ENCODE measurements around the gene YIPF2.
"Not testable (repeated sequence)": the region's sequence is repeated elsewhere in the genome, so short reads cannot be mapped to it uniquely, and the experiment has no call there.

YIPF2 gene

GRCh38 chr19:10908380-10908960 lies 20.0 kb downstream of the YIPF2 start:
- DNase-seq, result no peak

DNA sequence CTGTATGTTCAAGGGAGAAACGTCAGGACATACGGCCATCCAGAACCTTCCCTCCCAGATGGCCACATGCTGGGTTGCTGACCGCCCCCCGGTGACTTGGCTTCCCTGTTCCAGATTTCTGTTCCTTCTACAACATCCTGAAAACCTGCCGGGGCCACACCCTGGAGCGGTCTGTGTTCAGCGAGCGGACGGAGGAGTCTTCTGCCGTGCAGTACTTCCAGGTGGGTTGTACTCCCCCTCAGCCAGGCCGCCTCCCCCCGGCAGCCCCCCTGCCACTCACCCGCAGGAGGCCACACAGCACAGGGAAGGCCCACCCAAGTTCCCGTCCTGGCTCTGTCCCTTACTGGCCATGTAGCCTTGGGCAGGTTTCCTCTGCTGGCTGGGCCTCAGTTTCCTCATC lies 20.5 kb downstream of the YIPF2 start:
- no peak for DNase-seq

- DNase-seq, result no peak
These were observed 29.2 kb downstream of the YIPF2 start for GRCh38 chr19:10899151-10899653.

GRCh38 chr19:10898633-10899032 lies 29.8 kb downstream of the YIPF2 start:
- no peak for DNase-seq

DNA sequence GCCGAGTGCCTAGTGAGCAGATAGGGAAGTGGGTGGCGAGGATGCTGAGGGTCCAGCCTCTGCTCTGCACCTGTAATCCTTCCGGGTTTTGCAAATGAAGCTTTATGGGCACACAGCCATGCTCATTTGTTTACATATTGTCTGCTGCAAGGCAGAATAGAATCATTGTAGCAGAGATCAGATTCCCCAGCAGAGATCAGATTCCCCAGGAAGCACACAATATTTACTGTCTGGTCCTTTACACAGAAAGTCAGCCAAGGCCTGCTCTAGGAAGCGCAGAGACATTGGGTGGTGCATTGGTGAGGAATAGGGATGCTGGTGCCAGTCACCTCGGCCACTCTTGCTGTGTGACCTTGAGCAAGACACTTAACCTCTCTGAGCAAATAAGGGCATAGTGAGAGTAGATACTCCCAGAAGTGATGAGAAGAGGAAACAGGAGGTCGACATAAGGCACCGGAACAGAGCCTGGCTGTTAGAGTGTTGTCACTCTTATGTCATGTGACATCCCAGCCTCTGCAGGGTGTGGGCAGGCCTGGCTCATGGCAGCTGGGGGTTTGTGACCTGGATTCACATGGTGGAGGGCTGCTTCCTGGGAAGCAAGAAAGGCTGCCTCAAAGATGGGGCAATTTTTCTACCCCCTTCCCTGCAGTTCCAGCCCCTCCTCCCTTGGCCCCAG lies 31.4 kb downstream of the YIPF2 start:
- DNase-seq, result no peak

GRCh38 chr19:10895920-10896319 lies 32.5 kb downstream of the YIPF2 start:
- no peak for DNase-seq

- DNase-seq, result no peak
These were observed 33.1 kb downstream of the YIPF2 start for GRCh38 chr19:10895363-10895762.

DNA sequence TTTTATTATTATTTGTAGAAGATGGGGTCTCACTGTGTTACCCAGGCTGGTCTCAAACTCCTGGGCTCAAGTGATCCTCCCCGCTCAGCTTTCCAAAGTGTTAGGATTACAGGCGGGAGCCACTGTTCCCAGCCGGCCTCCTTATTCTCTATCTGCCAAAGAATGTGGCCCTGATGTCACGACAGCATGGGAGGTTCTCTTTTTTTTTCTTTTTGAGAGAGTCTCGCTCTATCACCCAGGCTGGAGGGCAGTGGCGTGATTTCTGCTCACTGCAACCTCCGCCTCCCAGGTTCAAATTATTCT lies 33.6 kb downstream of the YIPF2 start:
- DNase-seq, result no peak

DNA sequence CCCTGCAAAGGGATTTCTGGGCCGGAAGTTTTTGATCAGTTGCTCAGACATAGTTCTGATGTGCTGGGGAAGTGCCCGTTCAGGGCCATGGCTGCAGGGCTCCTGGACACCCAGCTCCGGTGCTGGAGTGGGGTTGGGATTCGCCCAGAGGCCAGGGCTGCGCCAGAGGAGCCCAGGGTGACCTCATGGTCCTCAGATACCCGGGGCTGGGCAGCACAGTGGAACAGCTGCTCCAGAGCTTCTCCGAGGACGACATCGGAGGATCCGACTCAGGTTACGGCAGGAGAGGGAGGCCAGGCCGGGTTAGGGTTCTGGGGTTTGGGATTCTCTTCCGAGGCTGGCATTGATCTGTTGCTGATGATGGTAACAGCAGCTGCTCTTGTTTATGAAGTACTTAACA lies 36.2 kb downstream of the YIPF2 start:
- DNase-seq, result no peak

DNA sequence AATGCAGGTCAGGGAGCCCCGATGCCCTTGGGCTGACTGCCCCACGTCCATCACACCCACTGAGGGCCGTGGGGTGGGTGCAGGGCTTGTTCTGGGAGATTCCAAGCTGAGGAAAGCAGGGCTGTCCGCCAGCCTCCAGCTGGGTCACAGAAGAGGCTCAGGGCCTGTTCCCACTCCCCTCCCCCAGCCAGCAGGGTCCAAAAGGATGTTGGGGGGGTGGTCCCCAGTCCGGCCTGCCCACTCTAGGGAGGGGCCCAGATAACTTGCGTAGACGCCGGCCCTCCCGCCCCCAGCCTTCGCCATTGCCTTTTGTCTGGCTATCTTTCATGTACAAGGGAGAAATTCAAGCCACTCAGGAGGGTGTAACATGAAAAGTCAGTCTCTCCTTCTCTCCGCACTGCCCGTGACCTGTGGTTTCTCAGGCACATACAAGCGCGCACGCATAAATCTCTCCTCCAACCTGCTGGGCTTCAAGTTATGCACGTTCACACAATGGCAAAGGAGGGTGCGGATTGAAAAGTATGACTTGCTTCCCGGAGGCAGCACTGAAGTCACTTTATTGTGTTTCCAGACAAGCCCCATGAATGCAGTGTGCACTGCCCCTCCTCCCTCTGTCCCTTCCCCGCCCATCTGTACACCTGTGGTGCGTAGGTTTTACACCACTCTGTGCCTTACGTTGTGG lies 36.9 kb downstream of the YIPF2 start:
- DNase-seq, result no peak

DNA sequence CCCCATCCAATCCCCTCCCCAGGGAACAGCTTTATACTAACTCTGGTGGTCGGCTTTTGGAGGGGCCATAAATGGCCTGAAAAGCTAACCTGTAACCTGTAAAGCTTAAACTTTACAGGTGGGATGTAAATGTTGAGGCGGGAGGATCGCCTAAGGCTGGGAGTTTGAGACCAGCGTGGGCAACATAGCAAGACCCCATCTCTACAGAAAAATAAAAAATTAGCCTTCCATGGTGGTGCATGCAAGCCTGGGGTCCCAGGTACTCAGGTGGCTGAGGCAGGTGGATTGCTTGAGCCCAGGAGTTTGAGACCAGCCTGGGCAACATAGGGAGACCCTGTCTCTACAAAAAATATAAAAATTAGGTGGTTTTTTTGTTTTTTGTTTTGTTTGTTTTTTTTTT lies 38.6 kb downstream of the YIPF2 start:
- no peak for DNase-seq

GRCh38 chr19:10888421-10888866 lies 40.0 kb downstream of the YIPF2 start:
- DNase-seq, result no peak

DNA sequence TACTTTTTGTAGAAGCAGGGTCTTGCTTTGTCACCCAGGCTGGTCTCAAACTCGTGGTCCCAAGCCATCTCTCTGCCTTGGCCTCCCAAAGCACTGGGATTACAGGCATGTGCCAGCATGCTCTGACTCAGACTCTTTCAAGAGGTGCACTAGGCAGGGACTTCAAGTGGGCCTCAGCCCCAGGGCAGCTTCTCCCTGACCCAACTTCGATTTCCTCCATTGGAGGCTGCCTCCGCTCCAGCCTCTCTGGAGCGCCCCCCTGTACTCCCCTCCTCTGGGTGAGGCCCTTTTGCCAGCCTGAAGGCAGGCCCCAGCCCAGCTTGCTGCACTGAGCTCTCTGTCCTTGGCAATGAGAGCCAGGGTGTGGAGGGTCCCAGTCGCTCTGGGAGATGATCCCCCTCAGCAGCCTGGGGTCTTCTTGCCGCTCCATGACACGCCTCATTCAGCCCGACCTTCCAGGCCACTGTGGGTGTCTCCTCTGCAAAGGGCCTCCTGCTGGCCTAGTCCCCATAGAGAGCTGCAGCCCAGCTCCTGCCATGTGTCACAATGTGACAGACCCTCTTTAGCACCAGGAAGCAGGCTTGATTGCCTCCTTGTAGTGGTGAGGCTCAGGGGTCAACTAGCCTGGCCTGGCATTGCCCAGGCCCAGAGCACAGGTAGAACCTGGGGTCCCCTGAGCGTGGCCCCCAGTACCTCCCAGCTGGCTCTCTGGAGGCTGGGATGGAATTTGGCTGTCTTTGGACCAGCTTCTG lies 40.6 kb downstream of the YIPF2 start:
- DNase-seq, result no peak

DNA sequence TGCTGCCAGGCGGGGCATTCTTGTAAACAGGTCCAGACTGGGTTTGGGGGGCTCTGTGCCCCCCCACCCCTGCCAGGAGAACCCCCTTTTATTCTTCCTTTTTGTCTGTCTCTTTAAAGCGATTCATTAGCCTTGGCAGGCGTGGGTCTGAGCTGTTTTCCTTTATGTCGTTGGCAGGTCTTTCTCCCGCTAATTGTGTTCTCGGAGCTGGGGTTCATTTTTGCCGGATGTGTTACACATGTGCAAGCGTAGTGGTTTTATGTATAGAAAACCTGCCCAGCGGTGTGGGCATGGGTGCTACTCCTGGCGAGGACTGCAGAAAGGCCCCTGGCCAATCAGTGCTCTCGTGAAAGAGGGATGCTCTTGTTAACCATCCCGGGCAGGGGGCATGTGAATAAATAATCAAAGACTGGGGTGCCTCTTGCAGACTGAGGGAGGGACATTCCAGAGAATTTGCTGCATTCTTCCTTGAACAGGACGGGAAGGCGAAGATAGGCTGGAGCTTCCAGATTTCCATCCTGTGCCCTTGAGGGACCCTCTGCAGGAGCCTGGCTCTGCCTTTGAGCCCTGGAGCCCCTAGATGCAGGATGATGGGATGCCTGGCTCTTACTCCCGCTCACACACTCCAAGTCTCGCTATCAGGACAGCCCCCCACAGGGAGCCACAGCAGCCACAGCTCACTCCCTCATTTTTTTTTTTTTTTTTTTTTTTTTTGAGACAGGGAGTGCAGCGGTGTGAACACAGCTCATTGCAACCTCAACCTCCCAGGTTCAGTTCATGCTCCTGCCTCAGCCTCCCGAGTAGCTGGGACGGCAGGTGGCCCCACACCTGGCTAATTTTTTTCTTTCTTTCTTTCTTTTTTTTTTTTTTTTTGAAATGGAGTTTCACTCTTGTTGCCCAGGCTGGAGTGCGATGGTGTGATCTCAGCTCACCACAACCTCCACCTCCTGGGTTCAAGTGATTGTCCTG lies 43.0 kb downstream of the YIPF2 start:
- no peak for DNase-seq

DNA sequence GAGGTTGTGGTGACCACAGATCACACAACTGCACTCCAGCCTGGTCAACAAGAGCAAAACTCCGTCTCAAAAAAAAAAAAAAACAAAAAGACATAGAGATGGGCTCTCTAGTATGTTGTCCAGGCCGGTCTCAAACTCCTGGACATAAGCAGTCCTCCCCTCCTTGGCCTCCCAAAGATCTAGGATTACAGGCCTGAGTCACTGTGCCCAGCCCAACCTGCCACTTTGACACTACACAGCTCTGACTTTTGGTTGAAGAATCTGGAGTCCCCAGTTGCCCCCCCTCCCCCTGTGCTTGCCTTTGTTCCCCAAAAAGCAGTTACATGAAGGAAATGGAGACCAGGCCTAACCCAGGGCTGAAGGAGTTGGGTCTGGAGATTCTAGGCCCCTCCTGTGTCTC lies 44.2 kb downstream of the YIPF2 start:
- DNase-seq, result no peak

- DNase-seq, result no peak
These were observed 46.4 kb downstream of the YIPF2 start for GRCh38 chr19:10882108-10882457.

DNA sequence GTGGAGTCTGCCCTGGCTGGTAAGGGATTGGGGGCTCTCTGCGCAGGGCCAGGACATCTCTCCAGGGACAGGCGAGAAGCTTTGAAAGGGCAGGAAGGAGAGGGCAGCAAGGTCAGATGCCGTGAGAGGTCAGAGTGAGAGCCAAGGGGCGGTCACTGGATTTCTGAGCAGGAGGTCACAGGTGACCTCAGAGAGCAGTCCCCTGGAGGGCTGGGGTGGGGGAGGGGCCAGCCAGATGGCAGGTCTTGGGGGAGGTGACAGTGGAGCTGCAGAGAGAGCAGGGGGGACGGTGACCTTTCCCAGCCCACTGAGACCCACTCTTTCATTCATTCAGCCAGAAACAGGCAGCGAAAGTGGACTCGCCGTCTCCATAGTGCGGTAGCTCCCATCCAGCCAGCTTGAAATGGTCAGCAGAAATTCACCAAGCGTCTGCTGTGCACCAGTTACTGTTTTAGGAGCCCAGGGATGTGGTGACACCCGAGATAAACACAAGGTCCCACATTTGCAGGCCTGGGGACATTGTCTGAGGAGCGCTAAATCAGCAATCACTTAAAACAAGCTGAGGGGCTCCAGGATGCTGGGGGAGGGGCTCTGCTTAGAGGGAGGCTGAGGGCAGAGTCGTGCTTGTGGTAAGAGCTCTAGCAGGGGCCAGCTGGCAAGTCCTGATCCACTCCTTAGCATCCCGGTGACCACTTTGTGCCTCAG lies 46.9 kb downstream of the YIPF2 start:
- no peak for DNase-seq

DNA sequence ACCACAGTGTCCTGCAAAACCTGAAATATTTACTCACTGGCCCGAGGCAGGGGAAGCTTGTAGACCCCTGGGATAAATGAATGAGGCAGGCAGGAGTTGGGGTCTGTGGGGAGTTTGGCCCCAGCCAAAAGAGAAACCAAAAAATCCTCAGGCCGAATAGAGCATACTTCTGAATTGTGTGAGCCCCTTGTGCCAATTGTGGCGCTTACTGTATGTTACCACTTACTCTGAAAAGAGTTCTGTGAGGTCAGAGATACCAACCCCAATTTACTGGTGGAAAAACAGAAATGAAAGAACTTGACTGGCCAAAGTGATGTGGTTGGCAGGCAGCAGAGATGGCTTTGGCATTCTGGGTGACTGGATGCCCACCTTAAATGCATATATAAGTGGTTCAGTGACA lies 50.2 kb downstream of the YIPF2 start:
- DNase-seq, result no peak

- DNase-seq, result not testable (repeated sequence)
These were observed 50.8 kb downstream of the YIPF2 start for GRCh38 chr19:10877608-10878007.

DNA sequence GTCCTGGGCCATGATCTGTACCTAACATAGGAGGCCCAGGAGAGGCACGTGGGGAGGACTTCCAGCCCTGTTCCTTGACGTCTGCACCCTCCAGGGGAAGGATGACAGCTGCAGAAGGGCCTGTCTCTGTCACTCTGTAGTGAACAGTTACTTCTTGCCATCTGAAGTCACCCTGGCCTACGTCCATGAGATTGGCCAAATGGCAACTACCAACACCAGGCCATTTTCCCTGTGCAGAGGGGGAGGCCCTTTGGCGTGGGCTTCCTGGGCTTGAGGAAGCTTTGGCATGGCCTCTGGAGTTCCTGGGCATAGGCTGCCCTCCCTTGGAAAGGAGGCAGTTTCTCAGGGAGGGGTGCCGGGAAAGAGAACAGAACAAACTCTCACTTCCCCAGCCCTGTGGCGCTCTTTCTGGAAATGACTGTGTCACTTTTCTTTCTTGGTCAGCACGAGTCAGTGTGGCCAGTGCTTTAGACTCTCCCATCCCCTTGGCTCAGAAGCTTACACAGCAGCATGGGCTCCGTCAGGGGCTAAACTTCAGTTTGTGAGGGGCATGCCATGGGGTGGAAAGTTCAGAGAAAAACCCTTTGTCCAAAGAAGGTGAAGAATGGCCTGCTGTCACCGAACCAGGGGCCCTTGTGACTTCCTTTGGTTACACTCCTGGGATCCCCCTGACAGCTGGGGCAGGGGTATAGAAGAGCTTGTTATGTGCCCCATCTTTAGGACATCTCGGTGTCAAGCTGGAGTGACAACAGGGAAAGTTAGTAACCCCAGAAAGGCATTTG lies 51.8 kb downstream of the YIPF2 start:
- DNase-seq, result no peak

- DNase-seq, result no peak
These were observed 54.4 kb downstream of the YIPF2 start for GRCh38 chr19:10874024-10874423.

Measured in NK-92 treated with Interleukin-12 subunit alpha and Interleukin-12 subunit beta, amount 100 ng/mL, for 24 hours (cell line).